OCI-LY7 (cell line): ENCODE measurements around the gene TEX36. TPM values are rescaled to one million over a fixed set of nuclear protein-coding genes. Genes with fewer than 3 reads are reported as not detected.

Experiments
- BruUV-seq: library from RNA; stranded (reverse); fragments of 400-500 nt; replicated peaks from 2 replicates; lab custom pipeline; 2021; lab: Mats Ljungman, UMichigan
- CTCF ChIA-PET: fragments of 300-600 bp; sonication (Branson Sonifier 250); formaldehyde crosslinking; loops from one replicate; lab custom pipeline; 2022; ENCODE audit warnings: antibody characterized with exemption; ENCODE audit not compliant: unreplicated experiment; lab: Charles Lee
- POLR2A ChIA-PET: fragments of 300-600 bp; sonication (Branson Sonifier 250); formaldehyde crosslinking; loops from one replicate; lab custom pipeline; 2022; ENCODE audit warnings: antibody characterized with exemption; lab: Charles Lee
- DNase-seq: peaks from one replicate; pipeline ENCODE4 v3.0.0-alpha.2; 2015; ENCODE audit warnings: low spot score
- H2AFZ ChIP-seq: fragments of 200-600 bp; sonication (generic), shearing (Covaris generic); 2 replicates; pipeline ENCODE4 v1.6.1; 2014; ENCODE audit warnings: mild to moderate bottlenecking, antibody characterized with exemption, low read length, moderate library complexity
- H3K27ac ChIP-seq: fragments of 200-600 bp; sonication (generic); 2 replicates; pipeline ENCODE4 v1.5.1; 2014; ENCODE audit warnings: mixed run types, low read depth, mild to moderate bottlenecking, moderate library complexity, low read length, inconsistent platforms; ENCODE audit not compliant: poor library complexity, severe bottlenecking
- H3K36me3 ChIP-seq: fragments of 200-600 bp; sonication (generic); 2 replicates; pipeline ENCODE4 v1.6.1; 2014; ENCODE audit warnings: mild to moderate bottlenecking, antibody characterized with exemption, low read length, moderate library complexity, mixed read lengths; ENCODE audit not compliant: insufficient read depth
- H3K4me1 ChIP-seq: fragments of 200-600 bp; sonication (generic); 2 replicates; pipeline ENCODE4 v1.5.1; 2014; ENCODE audit warnings: mild to moderate bottlenecking, low read length; ENCODE audit not compliant: insufficient read depth, poor library complexity, severe bottlenecking
- H3K4me2 ChIP-seq: fragments of 200-600 bp; sonication (generic); 2 replicates; pipeline ENCODE4 v1.6.1; 2014; ENCODE audit warnings: mild to moderate bottlenecking, low read length
- H3K4me3 ChIP-seq: fragments of 200-600 bp; sonication (generic); 2 replicates; pipeline ENCODE4 v1.5.1; 2014; ENCODE audit warnings: mild to moderate bottlenecking, low read depth, low read length; ENCODE audit not compliant: poor library complexity, severe bottlenecking
- H3K79me2 ChIP-seq: fragments of 200-600 bp; sonication (generic); 2 replicates; pipeline ENCODE4 v1.6.1; 2016; ENCODE audit warnings: low read depth, mild to moderate bottlenecking, low read length, moderate library complexity, mixed read lengths; ENCODE audit not compliant: insufficient read depth
- H3K9me2 ChIP-seq: fragments of 200-600 bp; sonication (generic); 2 replicates; pipeline ENCODE4 v1.6.1; 2016; ENCODE audit warnings: mild to moderate bottlenecking, low read length, mixed read lengths; ENCODE audit not compliant: insufficient read depth
- H3K9me3 ChIP-seq: fragments of 200-600 bp; sonication (generic); 2 replicates; pipeline ENCODE4 v1.6.1; 2014; ENCODE audit warnings: mild to moderate bottlenecking, mixed run types, low read length, mixed read lengths
- H4K20me1 ChIP-seq: fragments of 200-600 bp; sonication (generic); 2 replicates; pipeline ENCODE4 v1.6.1; 2014; ENCODE audit warnings: mild to moderate bottlenecking, antibody characterized with exemption, low read length, moderate library complexity, mixed read lengths; ENCODE audit not compliant: insufficient read depth
- CTCF ChIP-seq: fragments of 200-600 bp; sonication (generic); conservative IDR thresholded peaks from 2 replicates; pipeline ENCODE4 v1.5.1; 2014; ENCODE audit warnings: mild to moderate bottlenecking, antibody characterized with exemption, low read length, moderate library complexity, mixed read lengths
- EZH2phosphoT487 ChIP-seq: fragments of 200-600 bp; sonication (generic); IDR thresholded peaks from 2 replicates; pipeline ENCODE4 v1.6.1; 2018; ENCODE audit warnings: low read depth, borderline replicate concordance, mild to moderate bottlenecking, mixed run types, antibody characterized with exemption, low read length, moderate library complexity, mixed read lengths
- intact Hi-C: fragments of 100-400 bp; cut with micrococcal nuclease; formaldehyde crosslinking; loops from one replicate; pipeline ENCODE4 v1.10.0; 2022; ENCODE audit not compliant: unreplicated experiment
- total RNA-seq, 2 experiments: library from RNA; depleted of rRNA in 1 of 2; stranded (reverse); fragments of >200 nt in 1 of 2; shearing (Covaris generic) in 1 of 2; gene quantifications; 2 replicates each; pipeline ENCODE4 v1.2.3, GENCODE V29; 2014 to 2022

Gene TEX36
- total RNA-seq, 2 experiments from 2014 or later, result not detected

- Histone ChIP-seq H3K27ac (no peak overlapping the region), H3K36me3 (no peaks in the 10 kb centered on the region), H3K4me3 (no peak overlapping the region), H3K9me3 (no peaks in the 10 kb centered on the region), H3K4me1 (no peaks in the 10 kb centered on the region), H4K20me1 (no peaks in the 10 kb centered on the region), H3K4me2 (no peak overlapping the region), H3K9me2 (no peaks in the 10 kb centered on the region), H2AFZ (no peak overlapping the region), H3K79me2 (no peaks in the 10 kb centered on the region)
- intact Hi-C loops, result no loop called here
- TF ChIP-seq CTCF (no peak), EZH2phosphoT487 (no peak)
- CTCF ChIA-PET, result no interaction called here
- no TSS peak for BruUV-seq
- POLR2A ChIA-PET, result interaction anchor here (0.5 kb wide), 1 partner anchor 247 kb away, joined by 4 read pairs; no protein-coding TSS in a partner anchor
- no peak for DNase-seq
Observed at GRCh38 chr10:125607689-125608290, 75.2 kb downstream of the TEX36 start.

- CTCF ChIA-PET, result no interaction called here
- Histone ChIP-seq H3K9me2 (no peaks in the 10 kb centered on the region), H2AFZ (no peak overlapping the region), H3K79me2 (no peaks in the 10 kb centered on the region), H3K4me2 (no peak overlapping the region), H3K9me3 (no peaks in the 10 kb centered on the region), H3K27ac (no peak overlapping the region), H3K4me1 (no peaks in the 10 kb centered on the region), H3K4me3 (no peak overlapping the region), H3K36me3 (no peaks in the 10 kb centered on the region), H4K20me1 (no peaks in the 10 kb centered on the region)
- POLR2A ChIA-PET, result interaction anchor here (0.9 kb wide), 1 partner anchor 24 kb away, joined by 3 read pairs; no protein-coding TSS in a partner anchor
- TF ChIP-seq CTCF (no peak), EZH2phosphoT487 (no peak)
- intact Hi-C loops, result no loop called here
- DNase-seq, result no peak
- BruUV-seq, result no TSS peak
Observed at GRCh38 chr10:125606414-125607010, 76.5 kb downstream of the TEX36 start.

Other genes with a start within 250 kb of the TEX36 start
- gene EDRF1, start 36.5 kb upstream of the TEX36 start, total RNA-seq (2014; rRNA removed; shearing (Covaris generic)), result 87.5 and 117 TPM in 2 replicates
- gene EDRF1, start 36.5 kb upstream of the TEX36 start, total RNA-seq (2022), result 221 and 232 TPM in 2 replicates
- gene MMP21, start 92.7 kb upstream of the TEX36 start, total RNA-seq (2014; rRNA removed; shearing (Covaris generic)), result not detected in 2 replicates
- gene MMP21, start 92.7 kb upstream of the TEX36 start, total RNA-seq (2022), result not detected in 2 replicates
- gene UROS, start 140.1 kb upstream of the TEX36 start, total RNA-seq (2014; rRNA removed; shearing (Covaris generic)), result 37.3 and 39.7 TPM in 2 replicates
- 40.3 and 44.5 TPM in 2 replicates for gene UROS, start 140.1 kb upstream of the TEX36 start, total RNA-seq (2022)
- gene BCCIP, start 140.4 kb upstream of the TEX36 start, total RNA-seq (2014; rRNA removed; shearing (Covaris generic)), result 59.1 and 61.4 TPM in 2 replicates
- gene BCCIP, start 140.4 kb upstream of the TEX36 start, total RNA-seq (2022), result 81.1 and 96.2 TPM in 2 replicates
- gene DHX32, start 198.1 kb upstream of the TEX36 start, total RNA-seq (2014; rRNA removed; shearing (Covaris generic)), result 0.22 and 0.46 TPM in 2 replicates
- gene DHX32, start 198.1 kb upstream of the TEX36 start, total RNA-seq (2022), result 0.27 TPM in 1 of 2 replicates, not detected in the other
- not detected in 2 replicates for gene FANK1, start 213.4 kb upstream of the TEX36 start, total RNA-seq (2014; rRNA removed; shearing (Covaris generic))
- not detected in 2 replicates for gene FANK1, start 213.4 kb upstream of the TEX36 start, total RNA-seq (2022)